Vagina (tissue), 2 donors: Measurements from ENCODE around the gene FAM210B. TPM values are rescaled to one million over a fixed set of nuclear protein-coding genes. Genes with fewer than 3 reads are reported as not detected.

Source experiments
- DNase-seq, 2 donors: peaks; one replicate each; pipeline ENCODE4 v3.0.0-alpha.2; 2017; ENCODE audit errors: extremely low spot score in 2 of 2
- H3K27ac ChIP-seq: fragments of 200-600 bp; sonication (generic); one replicate; pipeline ENCODE4 v1.5.1; 2019
- H3K27me3 ChIP-seq: fragments of 200-600 bp; sonication (generic); one replicate; pipeline ENCODE4 v1.5.1; 2019
- H3K36me3 ChIP-seq, 2 donors: fragments of 200-600 bp; sonication (generic); one replicate each; pipeline ENCODE4 v1.5.1; 2017 to 2019
- H3K4me1 ChIP-seq: fragments of 200-600 bp; sonication (generic); one replicate; pipeline ENCODE4 v1.5.1; 2019
- H3K4me3 ChIP-seq, 2 donors: fragments of 200-600 bp; sonication (generic); 1 replicate in 1 of 2; 2 replicates in 1 of 2; pipeline ENCODE4 v1.5.1; 2016 to 2019
- H3K9me3 ChIP-seq: fragments of 200-600 bp; sonication (generic); one replicate; pipeline ENCODE4 v1.5.1; 2019
- POLR2A ChIP-seq, 2 donors: fragments of 450-650 bp; IDR thresholded peaks; one replicate each; pipeline ENCODE4 v1.6.1; 2017; ENCODE audit warnings: antibody characterized with exemption in 2 of 2, mild to moderate bottlenecking in 2 of 2, moderate library complexity in 2 of 2
- POLR2AphosphoS5 ChIP-seq, 2 donors: sonication (generic); formaldehyde crosslinking; IDR thresholded peaks; one replicate each; pipeline ENCODE4 v1.9.0; 2017; ENCODE audit warnings: antibody characterized with exemption in 2 of 2, mild to moderate bottlenecking in 2 of 2, low read depth in 1 of 2; ENCODE audit not compliant: insufficient read depth in 1 of 2
- intact Hi-C: fragments of 100-400 bp; cut with DNase I; formaldehyde crosslinking; loops from one replicate; pipeline ENCODE4 v1.15.1; 2023
- total RNA-seq: library from RNA; depleted of rRNA; stranded (reverse); fragments of >200 nt; gene quantifications from one replicate; pipeline ENCODE4 v1.2.3, GENCODE V29; 2016
- TF ChIP-seq, protein P1 (sequence below), 3 experiments: fragments of 450-650 bp in 2 of 3; fragments of 200-600 bp in 1 of 3; sonication (generic) in 1 of 3; IDR thresholded peaks; one replicate each; pipeline ENCODE4 v1.5.1; 2017 to 2019; ENCODE audit warnings: antibody characterized with exemption in 3 of 3, mild to moderate bottlenecking in 2 of 3, moderate library complexity in 2 of 3

Gene FAM210B
- total RNA-seq, 1 donor from 2014 or later, result 46.4 TPM

DNA sequence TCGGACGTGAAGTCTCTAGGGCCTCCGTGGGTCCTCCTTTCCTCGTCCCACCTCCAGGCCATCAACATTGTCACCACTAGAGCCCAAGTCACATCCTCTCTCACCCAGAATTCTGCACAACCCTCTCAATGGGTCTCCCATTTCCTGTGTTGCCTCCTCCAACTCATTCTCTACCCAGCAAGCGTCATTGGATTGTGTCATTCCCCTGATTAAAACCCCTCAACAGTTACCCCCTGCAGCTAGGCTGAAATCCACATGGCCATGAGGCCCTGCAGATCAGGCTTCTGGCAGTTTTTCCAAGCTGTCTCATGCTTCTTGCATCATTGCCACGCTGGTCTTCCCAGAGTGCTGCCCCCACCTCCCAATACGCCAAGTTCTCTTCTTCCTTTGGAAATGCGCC lies 12.9 kb upstream of the FAM210B start:
- Histone ChIP-seq H3K4me1 (peaks cover 7% of the 10 kb centered on the region), H3K9me3 (no peaks in the 10 kb centered on the region), H3K27me3 (no peaks in the 10 kb centered on the region), H3K36me3 (no peaks in the 10 kb centered on the region), H3K4me3 (no peak overlapping the region), H3K27ac (no peak overlapping the region)
- TF ChIP-seq, protein P1, sequence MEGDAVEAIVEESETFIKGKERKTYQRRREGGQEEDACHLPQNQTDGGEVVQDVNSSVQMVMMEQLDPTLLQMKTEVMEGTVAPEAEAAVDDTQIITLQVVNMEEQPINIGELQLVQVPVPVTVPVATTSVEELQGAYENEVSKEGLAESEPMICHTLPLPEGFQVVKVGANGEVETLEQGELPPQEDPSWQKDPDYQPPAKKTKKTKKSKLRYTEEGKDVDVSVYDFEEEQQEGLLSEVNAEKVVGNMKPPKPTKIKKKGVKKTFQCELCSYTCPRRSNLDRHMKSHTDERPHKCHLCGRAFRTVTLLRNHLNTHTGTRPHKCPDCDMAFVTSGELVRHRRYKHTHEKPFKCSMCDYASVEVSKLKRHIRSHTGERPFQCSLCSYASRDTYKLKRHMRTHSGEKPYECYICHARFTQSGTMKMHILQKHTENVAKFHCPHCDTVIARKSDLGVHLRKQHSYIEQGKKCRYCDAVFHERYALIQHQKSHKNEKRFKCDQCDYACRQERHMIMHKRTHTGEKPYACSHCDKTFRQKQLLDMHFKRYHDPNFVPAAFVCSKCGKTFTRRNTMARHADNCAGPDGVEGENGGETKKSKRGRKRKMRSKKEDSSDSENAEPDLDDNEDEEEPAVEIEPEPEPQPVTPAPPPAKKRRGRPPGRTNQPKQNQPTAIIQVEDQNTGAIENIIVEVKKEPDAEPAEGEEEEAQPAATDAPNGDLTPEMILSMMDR (IDR thresholded peaks at IDR 0.05), result no peak
- no peak for TF ChIP-seq POLR2A (IDR thresholded peaks at IDR 0.05)
- TF ChIP-seq POLR2AphosphoS5 (IDR thresholded peaks at IDR 0.05; ENCODE audit: insufficient read depth in 1 of 2, low read depth in 1 of 2), result no peak
- intact Hi-C loops, result no loop called here
- DNase-seq, result no peak

- H3K9me3 ChIP-seq, result no peaks in the 10 kb centered on the region
- no peaks in the 10 kb centered on the region for H3K36me3 ChIP-seq
- no peak overlapping the region for H3K4me3 ChIP-seq
- H3K27ac ChIP-seq, result no peak overlapping the region
- no peak for TF ChIP-seq POLR2A (IDR thresholded peaks at IDR 0.05)
- H3K4me1 ChIP-seq, result peaks cover 7% of the 10 kb centered on the region
- intact Hi-C loops, result no loop called here
- no peaks in the 10 kb centered on the region for H3K27me3 ChIP-seq
- DNase-seq, result no peak
Measured at GRCh38 chr20:56347628-56348304, 11.0 kb upstream of the FAM210B start.

DNA sequence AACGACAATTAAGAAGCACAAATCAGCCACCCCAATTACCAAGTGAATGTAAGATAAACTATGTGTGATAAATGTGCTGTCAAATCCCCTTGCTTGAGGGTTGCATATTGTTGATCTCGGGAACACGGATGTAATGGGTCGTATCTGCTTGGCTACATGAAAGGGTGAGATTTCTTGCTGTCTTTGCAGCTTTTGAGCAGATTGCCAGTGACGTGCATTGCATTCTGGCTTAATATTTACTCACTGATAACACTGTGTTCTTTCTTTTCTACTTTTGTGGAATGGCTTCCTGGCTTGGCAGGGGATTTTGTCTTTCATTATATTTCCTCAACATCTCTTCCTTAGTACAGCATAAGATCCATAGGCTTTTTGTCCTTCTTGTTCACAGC lies 10.5 kb upstream of the FAM210B start:
- Histone ChIP-seq H3K27ac (no peak overlapping the region), H3K9me3 (no peaks in the 10 kb centered on the region), H3K4me1 (peaks cover 7% of the 10 kb centered on the region), H3K4me3 (no peak overlapping the region), H3K27me3 (no peaks in the 10 kb centered on the region), H3K36me3 (no peaks in the 10 kb centered on the region)
- TF ChIP-seq, protein P1 (IDR thresholded peaks at IDR 0.05), result no peak
- TF ChIP-seq POLR2A (IDR thresholded peaks at IDR 0.05) (no peak), POLR2AphosphoS5 (IDR thresholded peaks at IDR 0.05; ENCODE audit: insufficient read depth in 1 of 2, low read depth in 1 of 2) (no peak)
- intact Hi-C loops, result no loop called here
- DNase-seq, result no peak

DNA sequence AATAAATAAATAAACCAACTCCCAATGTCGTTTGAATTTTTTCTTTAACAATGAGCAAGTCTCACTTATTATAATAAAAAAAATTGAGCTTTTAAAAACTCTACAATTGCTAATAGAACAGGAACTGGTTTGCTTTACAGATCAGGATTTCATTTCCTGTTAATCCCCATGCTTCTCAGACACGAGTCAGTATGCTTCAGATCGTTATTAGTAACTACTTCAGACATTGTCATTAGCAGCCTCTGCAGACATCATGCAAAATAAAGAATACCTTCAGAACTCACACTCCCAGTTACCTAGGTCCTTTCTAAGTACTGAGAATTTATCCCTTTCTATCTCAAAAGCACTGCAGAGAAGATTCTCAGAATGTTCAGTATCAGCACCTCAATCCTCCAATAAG lies 10.0 kb upstream of the FAM210B start:
- TF ChIP-seq, protein P1 (IDR thresholded peaks at IDR 0.05), result no peak
- TF ChIP-seq POLR2AphosphoS5 (IDR thresholded peaks at IDR 0.05; ENCODE audit: insufficient read depth in 1 of 2, low read depth in 1 of 2), result no peak
- TF ChIP-seq POLR2A (IDR thresholded peaks at IDR 0.05), result no peak
- Histone ChIP-seq H3K9me3 (no peaks in the 10 kb centered on the region), H3K27me3 (no peaks in the 10 kb centered on the region), H3K27ac (no peak overlapping the region), H3K4me1 (peaks cover 5% of the 10 kb centered on the region), H3K4me3 (no peak overlapping the region), H3K36me3 (no peaks in the 10 kb centered on the region)
- intact Hi-C loops, result no loop called here
- DNase-seq, result no peak

DNA sequence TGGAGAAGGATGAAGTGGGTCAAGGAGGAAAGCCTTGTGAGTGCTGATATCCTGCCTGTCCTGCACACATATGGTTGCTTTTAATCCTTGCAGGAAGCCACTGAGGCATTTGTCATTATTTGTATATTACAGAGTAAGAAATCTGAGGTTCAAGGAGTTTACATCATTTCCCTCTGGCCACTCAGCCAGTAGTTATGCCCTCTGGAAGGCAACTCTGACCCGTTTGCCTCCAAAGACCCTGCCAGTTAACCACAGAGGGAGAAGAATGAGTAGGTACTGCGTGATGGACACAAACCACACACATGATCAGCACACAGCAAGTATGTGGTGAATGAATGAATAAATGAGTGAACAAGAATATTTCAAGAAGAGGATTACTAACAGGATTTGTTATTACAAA lies 7.9 kb upstream of the FAM210B start:
- Histone ChIP-seq H3K4me1 (no peaks in the 10 kb centered on the region), H3K27me3 (no peaks in the 10 kb centered on the region), H3K27ac (no peak overlapping the region), H3K4me3 (no peak overlapping the region), H3K9me3 (no peaks in the 10 kb centered on the region), H3K36me3 (no peaks in the 10 kb centered on the region)
- no peak for TF ChIP-seq POLR2A (IDR thresholded peaks at IDR 0.05)
- TF ChIP-seq, protein P1 (IDR thresholded peaks at IDR 0.05), result no peak
- TF ChIP-seq POLR2AphosphoS5 (IDR thresholded peaks at IDR 0.05; ENCODE audit: insufficient read depth in 1 of 2, low read depth in 1 of 2), result no peak
- intact Hi-C loops, result no loop called here
- DNase-seq, result no peak
